HEK293T (cell line): Measurements from ENCODE around the gene THEM4.

Experiments
- ARNT ChIP-seq: fragments of 450-650 bp; IDR thresholded peaks from 2 replicates; pipeline ENCODE4 v1.6.1; 2017; ENCODE audit warnings: mild to moderate bottlenecking
- BHLHE40 ChIP-seq: fragments of 450-650 bp; IDR thresholded peaks from 2 replicates; pipeline ENCODE4 v1.6.1; 2016; ENCODE audit warnings: mild to moderate bottlenecking, moderate library complexity, borderline replicate concordance
- ELF4 ChIP-seq: fragments of 450-650 bp; IDR thresholded peaks from 2 replicates; pipeline ENCODE4 v1.6.1; 2017; ENCODE audit warnings: antibody characterized with exemption
- L3MBTL2 ChIP-seq: fragments of 450-650 bp; conservative IDR thresholded peaks from 2 replicates; pipeline ENCODE4 v1.6.1; 2016; ENCODE audit warnings: mild to moderate bottlenecking
- NFRKB ChIP-seq: fragments of 450-650 bp; IDR thresholded peaks from 2 replicates; pipeline ENCODE4 v1.6.1; 2016; ENCODE audit warnings: mild to moderate bottlenecking, moderate library complexity
- SP1 ChIP-seq: fragments of 450-650 bp; IDR thresholded peaks from 2 replicates; pipeline ENCODE4 v1.6.1; 2017
- SUZ12 ChIP-seq: fragments of 450-650 bp; IDR thresholded peaks from 2 replicates; pipeline ENCODE4 v1.6.1; 2016; ENCODE audit warnings: mild to moderate bottlenecking
- ZNF384 ChIP-seq: fragments of 450-650 bp; IDR thresholded peaks from 2 replicates; pipeline ENCODE4 v1.6.1; 2016
- TF ChIP-seq, protein P1 (sequence below): fragments of 450-650 bp; IDR thresholded peaks from 2 replicates; pipeline ENCODE4 v1.6.1; 2016

DNA sequence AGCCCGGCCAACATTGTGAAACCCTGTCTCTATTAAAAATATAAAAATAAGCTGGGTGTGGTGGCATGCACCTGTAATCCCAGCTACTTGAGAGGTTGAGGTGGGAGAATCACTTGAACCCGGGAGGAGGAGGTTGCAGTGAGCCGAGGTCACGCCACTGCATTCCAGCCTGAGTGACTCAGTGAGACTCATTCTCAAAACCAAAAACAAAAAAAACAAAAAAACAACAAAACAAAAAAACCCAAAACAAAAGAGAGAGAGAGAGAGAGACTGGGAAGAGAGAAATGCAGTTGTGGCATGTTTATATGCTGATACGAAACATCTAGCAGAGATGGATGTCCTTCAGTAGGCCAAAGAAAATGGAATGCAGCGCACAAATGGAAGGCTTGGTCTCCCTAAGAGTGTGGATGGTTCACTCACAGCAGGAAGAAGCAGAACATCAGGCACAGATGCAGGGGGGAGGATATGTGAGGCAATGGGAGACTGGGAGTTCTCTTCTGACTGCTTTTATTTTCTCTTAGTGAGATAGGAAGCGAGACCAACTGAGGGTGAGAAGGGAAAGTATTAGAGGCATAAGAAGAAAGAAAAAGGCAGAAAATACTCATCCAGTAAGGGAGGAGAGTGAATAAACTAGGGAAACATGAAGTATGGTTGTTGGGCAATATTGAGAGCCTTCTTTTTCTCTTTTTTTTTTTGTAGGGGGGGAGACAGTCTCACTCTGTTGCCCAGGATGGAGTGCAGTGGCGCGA lies 16.0 kb downstream of the THEM4 start:
- TF ChIP-seq ZNF384 (no peak), SUZ12 (no peak), SP1 (no peak), ARNT (no peak), ELF4 (no peak), BHLHE40 (no peak), L3MBTL2 (no peak), NFRKB (no peak)
- TF ChIP-seq, protein P1, sequence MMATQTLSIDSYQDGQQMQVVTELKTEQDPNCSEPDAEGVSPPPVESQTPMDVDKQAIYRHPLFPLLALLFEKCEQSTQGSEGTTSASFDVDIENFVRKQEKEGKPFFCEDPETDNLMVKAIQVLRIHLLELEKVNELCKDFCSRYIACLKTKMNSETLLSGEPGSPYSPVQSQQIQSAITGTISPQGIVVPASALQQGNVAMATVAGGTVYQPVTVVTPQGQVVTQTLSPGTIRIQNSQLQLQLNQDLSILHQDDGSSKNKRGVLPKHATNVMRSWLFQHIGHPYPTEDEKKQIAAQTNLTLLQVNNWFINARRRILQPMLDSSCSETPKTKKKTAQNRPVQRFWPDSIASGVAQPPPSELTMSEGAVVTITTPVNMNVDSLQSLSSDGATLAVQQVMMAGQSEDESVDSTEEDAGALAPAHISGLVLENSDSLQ: no peak
